Measurements from ENCODE around the gene KIF26A.

GRCh38 chr14:104140463-104141331, 2.3 kb downstream of the KIF26A start:
- TF ChIP-seq POLR2AphosphoS5 (IDR thresholded peaks at IDR 0.05) (no peak), CTCF (IDR thresholded peaks at IDR 0.05) (no peak), POLR2A (IDR thresholded peaks at IDR 0.05) (no peak)

All from prostate gland (tissue), 2 donors.